Neural cell (in vitro differentiated cells): ENCODE results near the gene CCNJL. TPM values are rescaled to one million over a fixed set of nuclear protein-coding genes. Genes with fewer than 3 reads are reported as not detected.

ENCODE experiments used
- H2AFZ ChIP-seq: fragments of 200-600, 300-800 bp; sonication (generic), shearing (Covaris generic); 2 replicates; pipeline ENCODE4 v1.6.0; 2014; ENCODE audit warnings: low read depth, mild to moderate bottlenecking, antibody characterized with exemption, low read length, moderate library complexity
- H3F3A ChIP-seq: fragments of 200-600 bp; shearing (Covaris generic); 2 replicates; pipeline ENCODE4 v1.6.1; 2016; ENCODE audit warnings: mild to moderate bottlenecking, moderate library complexity, mixed read lengths, antibody characterized with exemption, low read length; ENCODE audit not compliant: insufficient read depth, poor library complexity, severe bottlenecking
- H3K27ac ChIP-seq: fragments of 200-600, 300-800 bp; sonication (generic), shearing (Covaris generic); 2 replicates; pipeline ENCODE4 v1.5.1; 2014; ENCODE audit warnings: mild to moderate bottlenecking, low read length, moderate library complexity
- H3K27me3 ChIP-seq: fragments of 300-800, 200-600 bp; sonication (generic), shearing (Covaris generic); 2 replicates; pipeline ENCODE4 v1.6.0; 2014; ENCODE audit warnings: mild to moderate bottlenecking, low read depth, low read length, moderate library complexity; ENCODE audit not compliant: insufficient read depth
- H3K36me3 ChIP-seq: fragments of 300-800, 200-600 bp; sonication (generic), shearing (Covaris generic); 2 replicates; pipeline ENCODE4 v1.5.1; 2014; ENCODE audit warnings: mild to moderate bottlenecking, antibody characterized with exemption, low read length, moderate library complexity; ENCODE audit not compliant: insufficient read depth
- H3K4me2 ChIP-seq: fragments of 300-800, 200-600 bp; sonication (generic), shearing (Covaris generic); 2 replicates; pipeline ENCODE4 v1.6.0; 2014; ENCODE audit warnings: mild to moderate bottlenecking, low read length
- H3K4me3 ChIP-seq: fragments of 300-800, 200-600 bp; sonication (generic), shearing (Covaris generic); 2 replicates; pipeline ENCODE4 v1.5.1; 2014; ENCODE audit warnings: mild to moderate bottlenecking, low read length, moderate library complexity
- H3K79me2 ChIP-seq: fragments of 200-600 bp; shearing (Covaris generic); replicated peaks from 2 replicates; pipeline ENCODE4 v1.6.0; 2014; ENCODE audit warnings: mild to moderate bottlenecking, low read length, moderate library complexity; ENCODE audit not compliant: insufficient read depth
- H3K9ac ChIP-seq: fragments of 300-800, 200-600 bp; sonication (generic), shearing (Covaris generic); 2 replicates; pipeline ENCODE4 v1.6.1; 2016; ENCODE audit warnings: mild to moderate bottlenecking, low read length, mixed read lengths
- H3K9me2 ChIP-seq: fragments of 200-600 bp; shearing (Covaris generic); 2 replicates; pipeline ENCODE4 v1.6.1; 2016; ENCODE audit warnings: mild to moderate bottlenecking, low read length, mixed read lengths; ENCODE audit not compliant: insufficient read depth
- H3K9me3 ChIP-seq: fragments of 200-600, 300-800 bp; sonication (generic), shearing (Covaris generic); 2 replicates; pipeline ENCODE4 v1.6.1; 2016; ENCODE audit warnings: mild to moderate bottlenecking, mixed run types, low read length, moderate library complexity, mixed read lengths
- H4K20me1 ChIP-seq: fragments of 200-600 bp; shearing (Covaris generic); 2 replicates; pipeline ENCODE4 v1.6.1; 2016; ENCODE audit warnings: mild to moderate bottlenecking, mixed run types; ENCODE audit not compliant: insufficient read depth
- EP300 ChIP-seq: fragments of 450-650 bp; conservative IDR thresholded peaks from 2 replicates; pipeline ENCODE4 v1.6.1; 2014; ENCODE audit warnings: antibody characterized with exemption, mild to moderate bottlenecking, moderate library complexity; ENCODE audit not compliant: poor library complexity, severe bottlenecking
- EZH2 ChIP-seq: fragments of 200-600, 300-800 bp; shearing (Covaris generic), sonication (generic); IDR thresholded peaks from 2 replicates; pipeline ENCODE4 v1.6.1; 2014; ENCODE audit warnings: antibody characterized with exemption, low read length, borderline replicate concordance, mild to moderate bottlenecking; ENCODE audit not compliant: insufficient read depth, poor library complexity, severe bottlenecking
- MXI1 ChIP-seq: fragments of 450-650 bp; conservative IDR thresholded peaks from 2 replicates; pipeline ENCODE4 v1.6.1; 2014; ENCODE audit warnings: antibody characterized with exemption, mild to moderate bottlenecking; ENCODE audit not compliant: poor library complexity, severe bottlenecking
- POLR2AphosphoS5 ChIP-seq: IDR thresholded peaks from 2 replicates; pipeline ENCODE4 v1.6.1; 2012
- RAD21 ChIP-seq: fragments of 450-650 bp; conservative IDR thresholded peaks from 2 replicates; pipeline ENCODE4 v1.6.1; 2014; ENCODE audit warnings: antibody characterized with exemption, mild to moderate bottlenecking, moderate library complexity
- REST ChIP-seq: IDR thresholded peaks from 2 replicates; pipeline ENCODE4 v1.6.1; 2012; ENCODE audit warnings: borderline replicate concordance
- SMC3 ChIP-seq: fragments of 450-650 bp; conservative IDR thresholded peaks from 2 replicates; pipeline ENCODE4 v1.6.1; 2014; ENCODE audit warnings: antibody characterized with exemption, mild to moderate bottlenecking, moderate library complexity; ENCODE audit not compliant: poor library complexity
- TAF1 ChIP-seq: IDR thresholded peaks from 2 replicates; pipeline ENCODE4 v1.6.1; 2012; ENCODE audit warnings: low read depth
- polyA plus RNA-seq: library from polyadenylated mRNA; depleted of rRNA; stranded (reverse); fragments of >200 nt; gene quantifications from 2 replicates; pipeline ENCODE4 v1.2.3, GENCODE V29; 2014
- TF ChIP-seq, protein P1 (sequence below): fragments of 450-650 bp; IDR thresholded peaks from 2 replicates; pipeline ENCODE4 v1.5.1; 2014; ENCODE audit warnings: antibody characterized with exemption, mild to moderate bottlenecking, moderate library complexity; ENCODE audit not compliant: poor library complexity, severe bottlenecking

CCNJL gene
- polyA plus RNA-seq, 1 donor from 2014 or later, result 0.84 TPM

GRCh38 chr5:160245506-160246086 lies 66.8 kb downstream of the CCNJL start:
- Histone ChIP-seq H3K79me2 (no peaks in the 10 kb centered on the region), H3K9me3 (no peaks in the 10 kb centered on the region), H3K27me3 (no peaks in the 10 kb centered on the region), H3K27ac (no peak overlapping the region), H3K4me3 (no peak overlapping the region), H3F3A (no peaks in the 10 kb centered on the region), H4K20me1 (no peaks in the 10 kb centered on the region), H3K9me2 (no peaks in the 10 kb centered on the region), H3K9ac (no peak overlapping the region), H3K4me2 (no peak overlapping the region), H3K36me3 (no peaks in the 10 kb centered on the region), H2AFZ (no peak overlapping the region)
- no peak for TF ChIP-seq MXI1
- TF ChIP-seq RAD21, result no peak
- no peak for TF ChIP-seq REST
- no peak for TF ChIP-seq TAF1
- no peak for TF ChIP-seq POLR2AphosphoS5
- TF ChIP-seq EZH2, result no peak
- TF ChIP-seq, protein P1, sequence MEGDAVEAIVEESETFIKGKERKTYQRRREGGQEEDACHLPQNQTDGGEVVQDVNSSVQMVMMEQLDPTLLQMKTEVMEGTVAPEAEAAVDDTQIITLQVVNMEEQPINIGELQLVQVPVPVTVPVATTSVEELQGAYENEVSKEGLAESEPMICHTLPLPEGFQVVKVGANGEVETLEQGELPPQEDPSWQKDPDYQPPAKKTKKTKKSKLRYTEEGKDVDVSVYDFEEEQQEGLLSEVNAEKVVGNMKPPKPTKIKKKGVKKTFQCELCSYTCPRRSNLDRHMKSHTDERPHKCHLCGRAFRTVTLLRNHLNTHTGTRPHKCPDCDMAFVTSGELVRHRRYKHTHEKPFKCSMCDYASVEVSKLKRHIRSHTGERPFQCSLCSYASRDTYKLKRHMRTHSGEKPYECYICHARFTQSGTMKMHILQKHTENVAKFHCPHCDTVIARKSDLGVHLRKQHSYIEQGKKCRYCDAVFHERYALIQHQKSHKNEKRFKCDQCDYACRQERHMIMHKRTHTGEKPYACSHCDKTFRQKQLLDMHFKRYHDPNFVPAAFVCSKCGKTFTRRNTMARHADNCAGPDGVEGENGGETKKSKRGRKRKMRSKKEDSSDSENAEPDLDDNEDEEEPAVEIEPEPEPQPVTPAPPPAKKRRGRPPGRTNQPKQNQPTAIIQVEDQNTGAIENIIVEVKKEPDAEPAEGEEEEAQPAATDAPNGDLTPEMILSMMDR, result no peak
- no peak for TF ChIP-seq SMC3
- TF ChIP-seq EP300, result no peak

GRCh38 chr5:160242145-160242544 lies 70.2 kb downstream of the CCNJL start:
- Histone ChIP-seq H3F3A (no peaks in the 10 kb centered on the region), H3K9ac (no peak overlapping the region)
- TF ChIP-seq REST (no peak), EZH2 (no peak), MXI1 (no peak), EP300 (no peak), RAD21 (no peak), SMC3 (no peak), TAF1 (no peak), POLR2AphosphoS5 (no peak)
- TF ChIP-seq, protein P1, result no peak

More at GRCh38 chr5:160242145-160242544, 70.2 kb downstream of the CCNJL start:
- Histone ChIP-seq H2AFZ (no peak overlapping the region), H4K20me1 (no peaks in the 10 kb centered on the region), H3K4me3 (no peak overlapping the region), H3K79me2 (no peaks in the 10 kb centered on the region), H3K27ac (no peak overlapping the region), H3K27me3 (no peaks in the 10 kb centered on the region), H3K9me3 (no peaks in the 10 kb centered on the region), H3K4me2 (no peak overlapping the region), H3K36me3 (no peaks in the 10 kb centered on the region), H3K9me2 (no peaks in the 10 kb centered on the region)
